HG03108 (cell line): ENCODE measurements around the gene ZNF408.

ENCODE experiments used
- ATAC-seq: cut with Tn5 transposase; IDR thresholded peaks from one replicate; pipeline ENCODE4 v1.9.1; 2021; ENCODE audit warnings: moderate library complexity; ENCODE audit not compliant: unreplicated experiment

The ZNF408 gene

GRCh38 chr11:46675949-46676348, 24.9 kb upstream of the ZNF408 start:
- no peak for ATAC-seq

- no peak for ATAC-seq
Measured at GRCh38 chr11:46676436-46677158, 24.2 kb upstream of the ZNF408 start.

- no peak for ATAC-seq
Measured at GRCh38 chr11:46677169-46677568, 23.7 kb upstream of the ZNF408 start.

GRCh38 chr11:46677991-46678740, 22.7 kb upstream of the ZNF408 start:
- no peak for ATAC-seq

- no peak for ATAC-seq
Measured at GRCh38 chr11:46678741-46679130, 22.1 kb upstream of the ZNF408 start.

GRCh38 chr11:46679241-46680163, 21.3 kb upstream of the ZNF408 start:
- no peak for ATAC-seq

- no peak for ATAC-seq
Measured at GRCh38 chr11:46680164-46680760, 20.6 kb upstream of the ZNF408 start.

- no peak for ATAC-seq
Measured at GRCh38 chr11:46680815-46681214, 20.0 kb upstream of the ZNF408 start.

- ATAC-seq = no peak
Measured at GRCh38 chr11:46681814-46682213, 19.0 kb upstream of the ZNF408 start.

- ATAC-seq = no peak
Measured at GRCh38 chr11:46682773-46683752, 17.8 kb upstream of the ZNF408 start.

GRCh38 chr11:46684367-46684766, 16.5 kb upstream of the ZNF408 start:
- ATAC-seq = no peak

- ATAC-seq = no peak
Measured at GRCh38 chr11:46686886-46687795, 13.7 kb upstream of the ZNF408 start.

GRCh38 chr11:46690702-46691101, 10.1 kb upstream of the ZNF408 start:
- ATAC-seq = no peak

- ATAC-seq = no peak
Measured at GRCh38 chr11:46692450-46692849, 8.4 kb upstream of the ZNF408 start.

- ATAC-seq = no peak
Measured at GRCh38 chr11:46693597-46694012, 7.2 kb upstream of the ZNF408 start.

GRCh38 chr11:46694072-46694471, 6.8 kb upstream of the ZNF408 start:
- ATAC-seq = no peak

GRCh38 chr11:46694607-46695006, 6.2 kb upstream of the ZNF408 start:
- ATAC-seq = no peak

GRCh38 chr11:46695345-46696211, 5.3 kb upstream of the ZNF408 start:
- no peak for ATAC-seq
